GOT3 (cell line): ENCODE results near the gene MYT1.

Source experiments
- DNase-seq: peaks from one replicate; lab custom pipeline; 2025; ENCODE audit warnings: mixed read lengths; lab: John Stamatoyannopoulos, UW

Gene MYT1

GRCh38 chr20:64153861-64154589 is 10.2 kb upstream of the MYT1 start:
- no peak for DNase-seq

GRCh38 chr20:64154590-64155257 is 9.5 kb upstream of the MYT1 start:
- DNase-seq, result no peak

GRCh38 chr20:64155258-64156135 is 8.8 kb upstream of the MYT1 start:
- DNase-seq, result no peak

- DNase-seq, result no peak
Measured at GRCh38 chr20:64156136-64156885, 7.9 kb upstream of the MYT1 start.

GRCh38 chr20:64156886-64157875 is 7.1 kb upstream of the MYT1 start:
- no peak for DNase-seq

GRCh38 chr20:64157878-64158277 is 6.4 kb upstream of the MYT1 start:
- DNase-seq, result no peak

GRCh38 chr20:64158346-64159285 is 5.6 kb upstream of the MYT1 start:
- no peak for DNase-seq

- no peak for DNase-seq
Measured at GRCh38 chr20:64159286-64159680, 5.0 kb upstream of the MYT1 start.

GRCh38 chr20:64159711-64160110 is 4.5 kb upstream of the MYT1 start:
- no peak for DNase-seq

GRCh38 chr20:64160118-64160517 is 4.1 kb upstream of the MYT1 start:
- no peak for DNase-seq

GRCh38 chr20:64160526-64161355 is 3.5 kb upstream of the MYT1 start:
- DNase-seq, result no peak

GRCh38 chr20:64161356-64162238 is 2.7 kb upstream of the MYT1 start:
- no peak for DNase-seq

GRCh38 chr20:64162239-64162910 is 1.9 kb upstream of the MYT1 start:
- DNase-seq, result no peak

GRCh38 chr20:64163776-64164122 is 503 bp upstream of the MYT1 start:
- no peak for DNase-seq

- DNase-seq, result no peak
Measured at GRCh38 chr20:64165866-64166600, 1.8 kb downstream of the MYT1 start.
